Peyer's patch (tissue), 4 donors: Measurements from ENCODE around the gene CYSRT1. TPM values are rescaled to one million over a fixed set of nuclear protein-coding genes. Genes with fewer than 3 reads are reported as not detected.

Experiments
- DNase-seq, 3 donors: peaks; one replicate each; pipeline ENCODE4 v3.0.0-alpha.2; 2017 to 2019
- H3K27ac ChIP-seq, 4 donors: fragments of 200-600 bp; sonication (generic); one replicate each; pipeline ENCODE4 v1.5.1; 2016 to 2019
- H3K27me3 ChIP-seq, 2 donors: fragments of 200-600 bp; sonication (generic); one replicate each; pipeline ENCODE4 v1.5.1; 2019
- H3K36me3 ChIP-seq, 3 donors: fragments of 200-600 bp; sonication (generic); one replicate each; pipeline ENCODE4 v1.5.1; 2016 to 2019
- H3K4me1 ChIP-seq, 4 donors: fragments of 200-600 bp; sonication (generic); one replicate each; pipeline ENCODE4 v1.5.1; 2016 to 2019
- H3K4me3 ChIP-seq, 4 donors: fragments of 200-600 bp; sonication (generic); 1 replicate in 3 of 4; 2 replicates in 1 of 4; pipeline ENCODE4 v1.5.1; 2016 to 2019; ENCODE audit warnings: mild to moderate bottlenecking in 1 of 4
- H3K9me3 ChIP-seq, 4 donors: fragments of 200-600 bp; sonication (generic); one replicate each; pipeline ENCODE4 v1.5.1; 2016 to 2019; ENCODE audit warnings: mild to moderate bottlenecking in 1 of 4
- CTCF ChIP-seq, 6 experiments: fragments of 450-650 bp in 4 of 6; fragments of 200-600 bp in 2 of 6; sonication (generic) in 1 of 6; IDR thresholded peaks; one replicate each; pipeline ENCODE4 v1.5.1; 2017 to 2019; ENCODE audit warnings: antibody characterized with exemption in 6 of 6, mild to moderate bottlenecking in 3 of 6, moderate library complexity in 1 of 6
- POLR2A ChIP-seq, 2 donors: fragments of 450-650 bp; IDR thresholded peaks; one replicate each; pipeline ENCODE4 v1.5.1; 2017; ENCODE audit warnings: antibody characterized with exemption in 2 of 2, mild to moderate bottlenecking in 2 of 2, moderate library complexity in 2 of 2
- total RNA-seq, 4 donors: library from RNA; depleted of rRNA; stranded (reverse); fragments of >200 nt; gene quantifications; one replicate each; pipeline ENCODE4 v1.1.0, GENCODE V29; 2016

CYSRT1 gene
- total RNA-seq, 4 donors from 2014 or later, result 1.3 to 1.9 TPM; not detected in 2

- H3K27me3 ChIP-seq, result no peaks in the 10 kb centered on the region
- H3K9me3 ChIP-seq, result no peaks in the 10 kb centered on the region
- no peak overlapping the region for H3K27ac ChIP-seq
- TF ChIP-seq CTCF (IDR thresholded peaks at IDR 0.05) (no peak), POLR2A (IDR thresholded peaks at IDR 0.05) (no peak)
- H3K4me3 ChIP-seq, result no peak overlapping the region
- peaks cover 6 to 25% (median 17%) of the 10 kb centered on the region in 4 donors for H3K4me1 ChIP-seq
- H3K36me3 ChIP-seq, result peaks cover 0 to 76% (median 0%) of the 10 kb centered on the region in 3 donors
- no peak for DNase-seq
These were observed 40.9 kb upstream of the CYSRT1 start for GRCh38 chr9:137183980-137184595.

- Histone ChIP-seq H3K9me3 (no peaks in the 10 kb centered on the region), H3K27me3 (no peaks in the 10 kb centered on the region), H3K36me3 (peaks cover 0 to 66% (median 0%) of the 10 kb centered on the region in 3 donors), H3K4me1 (peaks cover 7 to 34% (median 25%) of the 10 kb centered on the region in 4 donors), H3K4me3 (no peak overlapping the region), H3K27ac (no peak overlapping the region)
- no peak for TF ChIP-seq POLR2A (IDR thresholded peaks at IDR 0.05)
- no peak for DNase-seq
These were observed 39.9 kb upstream of the CYSRT1 start for GRCh38 chr9:137184881-137185660.

- H3K36me3 ChIP-seq, result peaks cover 0 to 65% (median 0%) of the 10 kb centered on the region in 3 donors
- H3K27me3 ChIP-seq, result no peaks in the 10 kb centered on the region
- no peak for DNase-seq
- H3K4me1 ChIP-seq, result peaks cover 12 to 42% (median 26%) of the 10 kb centered on the region in 4 donors
- no peak overlapping the region for H3K27ac ChIP-seq
- no peaks in the 10 kb centered on the region for H3K9me3 ChIP-seq
- H3K4me3 ChIP-seq, result no peak overlapping the region
- TF ChIP-seq CTCF (IDR thresholded peaks at IDR 0.05) (no peak), POLR2A (IDR thresholded peaks at IDR 0.05) (no peak)
These were observed 39.1 kb upstream of the CYSRT1 start for GRCh38 chr9:137185921-137186320.

GRCh38 chr9:137186385-137186784 lies 38.6 kb upstream of the CYSRT1 start:
- TF ChIP-seq CTCF (IDR thresholded peaks at IDR 0.05), result no peak
- no peak for TF ChIP-seq POLR2A (IDR thresholded peaks at IDR 0.05)
- H3K27ac ChIP-seq, result no peak overlapping the region
- peak overlapping the region in 1 of 4 donors; percentile 79 for H3K4me3 ChIP-seq
- H3K9me3 ChIP-seq, result no peaks in the 10 kb centered on the region
- DNase-seq, result no peak
- H3K36me3 ChIP-seq, result peaks cover 0 to 65% (median 0%) of the 10 kb centered on the region in 3 donors
- peaks cover 12 to 46% (median 26%) of the 10 kb centered on the region in 4 donors for H3K4me1 ChIP-seq
- H3K27me3 ChIP-seq, result no peaks in the 10 kb centered on the region

- peaks cover 0 to 65% (median 0%) of the 10 kb centered on the region in 3 donors for H3K36me3 ChIP-seq
- no peak for DNase-seq
- H3K4me1 ChIP-seq, result peaks cover 12 to 52% (median 26%) of the 10 kb centered on the region in 4 donors
- no peaks in the 10 kb centered on the region for H3K9me3 ChIP-seq
- no peaks in the 10 kb centered on the region for H3K27me3 ChIP-seq
- H3K4me3 ChIP-seq, result peak overlapping the region; percentile 68 to 100 (median 88)
- no peak overlapping the region for H3K27ac ChIP-seq
- TF ChIP-seq CTCF (IDR thresholded peaks at IDR 0.05), result no peak
- TF ChIP-seq POLR2A (IDR thresholded peaks at IDR 0.05), result no peak
These were observed 37.6 kb upstream of the CYSRT1 start for GRCh38 chr9:137187386-137187785.

GRCh38 chr9:137188086-137188489 lies 36.9 kb upstream of the CYSRT1 start:
- H3K4me3 ChIP-seq, result peak overlapping the region; percentile 68 to 100 (median 88)

More at GRCh38 chr9:137188086-137188489, 36.9 kb upstream of the CYSRT1 start:
- H3K9me3 ChIP-seq, result no peaks in the 10 kb centered on the region
- H3K4me1 ChIP-seq, result peaks cover 12 to 56% (median 26%) of the 10 kb centered on the region in 4 donors
- H3K27ac ChIP-seq, result peak overlapping the region; percentile 94 to 100 (median 97)
- no peaks in the 10 kb centered on the region for H3K27me3 ChIP-seq
- peaks cover 0 to 65% (median 0%) of the 10 kb centered on the region in 3 donors for H3K36me3 ChIP-seq
- TF ChIP-seq POLR2A (IDR thresholded peaks at IDR 0.05) (no peak), CTCF (IDR thresholded peaks at IDR 0.05) (no peak)
- no peak for DNase-seq
